Vagina (tissue), 2 donors: Measurements from ENCODE around the gene TSHZ3.

Source experiments
- POLR2A ChIP-seq, 2 donors: fragments of 450-650 bp; IDR thresholded peaks; one replicate each; pipeline ENCODE4 v1.6.1; 2017; ENCODE audit warnings: antibody characterized with exemption in 2 of 2, mild to moderate bottlenecking in 2 of 2, moderate library complexity in 2 of 2
- POLR2AphosphoS5 ChIP-seq, 2 donors: sonication (generic); formaldehyde crosslinking; IDR thresholded peaks; one replicate each; pipeline ENCODE4 v1.9.0; 2017; ENCODE audit warnings: antibody characterized with exemption in 2 of 2, mild to moderate bottlenecking in 2 of 2, low read depth in 1 of 2; ENCODE audit not compliant: insufficient read depth in 1 of 2
- TF ChIP-seq, protein P1 (sequence below), 3 experiments: fragments of 450-650 bp in 2 of 3; fragments of 200-600 bp in 1 of 3; sonication (generic) in 1 of 3; IDR thresholded peaks; one replicate each; pipeline ENCODE4 v1.5.1; 2017 to 2019; ENCODE audit warnings: antibody characterized with exemption in 3 of 3, mild to moderate bottlenecking in 2 of 3, moderate library complexity in 2 of 3

GRCh38 chr19:31329819-31330218 lies 19.4 kb downstream of the TSHZ3 start:
- TF ChIP-seq POLR2A (IDR thresholded peaks at IDR 0.05) (no peak), POLR2AphosphoS5 (IDR thresholded peaks at IDR 0.05; ENCODE audit: insufficient read depth in 1 of 2, low read depth in 1 of 2) (no peak)
- TF ChIP-seq, protein P1, sequence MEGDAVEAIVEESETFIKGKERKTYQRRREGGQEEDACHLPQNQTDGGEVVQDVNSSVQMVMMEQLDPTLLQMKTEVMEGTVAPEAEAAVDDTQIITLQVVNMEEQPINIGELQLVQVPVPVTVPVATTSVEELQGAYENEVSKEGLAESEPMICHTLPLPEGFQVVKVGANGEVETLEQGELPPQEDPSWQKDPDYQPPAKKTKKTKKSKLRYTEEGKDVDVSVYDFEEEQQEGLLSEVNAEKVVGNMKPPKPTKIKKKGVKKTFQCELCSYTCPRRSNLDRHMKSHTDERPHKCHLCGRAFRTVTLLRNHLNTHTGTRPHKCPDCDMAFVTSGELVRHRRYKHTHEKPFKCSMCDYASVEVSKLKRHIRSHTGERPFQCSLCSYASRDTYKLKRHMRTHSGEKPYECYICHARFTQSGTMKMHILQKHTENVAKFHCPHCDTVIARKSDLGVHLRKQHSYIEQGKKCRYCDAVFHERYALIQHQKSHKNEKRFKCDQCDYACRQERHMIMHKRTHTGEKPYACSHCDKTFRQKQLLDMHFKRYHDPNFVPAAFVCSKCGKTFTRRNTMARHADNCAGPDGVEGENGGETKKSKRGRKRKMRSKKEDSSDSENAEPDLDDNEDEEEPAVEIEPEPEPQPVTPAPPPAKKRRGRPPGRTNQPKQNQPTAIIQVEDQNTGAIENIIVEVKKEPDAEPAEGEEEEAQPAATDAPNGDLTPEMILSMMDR (IDR thresholded peaks at IDR 0.05), result no peak
